ENCODE measurements around the gene TMEM74B. TPM values are rescaled to one million over a fixed set of nuclear protein-coding genes. Genes with fewer than 3 reads are reported as not detected.

Gene TMEM74B
- total and polyA plus RNA-seq, 2 donors (not counting 1 experiment from before 2014, with no cell fraction given) = 0.42 to 1.4 TPM

DNA sequence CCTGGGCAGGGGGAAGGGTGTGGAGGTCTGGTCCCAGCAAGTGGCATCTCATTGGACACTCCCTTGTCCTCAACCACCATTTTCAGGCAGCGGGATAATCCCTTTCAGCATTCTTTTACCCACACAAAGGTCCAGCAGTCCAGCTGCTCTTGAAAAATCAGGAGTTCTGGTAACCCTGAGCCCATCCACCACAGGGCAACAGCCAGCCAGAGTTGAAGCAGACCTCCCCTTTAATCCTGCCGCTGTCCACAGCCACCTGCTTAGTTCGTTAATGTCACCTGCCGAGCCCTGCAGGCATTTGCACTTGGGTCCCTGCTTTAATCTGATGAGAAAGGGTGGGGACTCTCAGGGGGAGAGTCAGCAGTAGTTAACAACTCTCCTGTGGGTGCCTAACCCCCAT lies 11.1 kb downstream of the TMEM74B start:
- Histone ChIP-seq H3K27ac (ENCODE audit: low read length in 2 of 2) (no peak overlapping the region), H2AFZ (ENCODE audit: insufficient read depth, low read depth, low read length, poor library complexity, severe bottlenecking) (no peak overlapping the region), H4K20me1 (ENCODE audit: control insufficient read depth, insufficient read depth, low read length, poor library complexity, severe bottlenecking) (no peaks in the 10 kb centered on the region), H3K36me3 (replicated peaks in 1 of 2; ENCODE audit: control extremely low read depth in 1 of 2, control insufficient read depth in 1 of 2, extremely low read depth in 1 of 2, insufficient read depth in 2 of 2, low read length in 1 of 2) (peaks cover 1 to 49% of the 10 kb centered on the region in 2 experiments), H3K4me2 (replicated peaks; ENCODE audit: low read depth, low read length, poor library complexity, severe bottlenecking) (no peak overlapping the region), H3K27me3 (replicated peaks in 1 of 4; ENCODE audit: control extremely low read depth in 1 of 4, control insufficient read depth in 3 of 4, insufficient read depth in 4 of 4, low read length in 3 of 4) (no peaks in the 10 kb centered on the region), H3K79me2 (ENCODE audit: control insufficient read depth, insufficient read depth, low read length) (no peaks in the 10 kb centered on the region), H3K9me3 (ENCODE audit: control extremely low read depth in 1 of 3, control insufficient read depth in 2 of 3, insufficient read depth in 1 of 3, low read length in 2 of 3) (no peaks in the 10 kb centered on the region), H3K4me1 (ENCODE audit: control insufficient read depth in 2 of 2, insufficient read depth in 2 of 2, low read length in 2 of 2) (no peaks in the 10 kb centered on the region), H3K4me3 (ENCODE audit: control extremely low read depth in 1 of 5, extremely low read depth in 1 of 5, insufficient read depth in 1 of 5, low read depth in 2 of 5, low read length in 4 of 5) (no peak overlapping the region), H3K9ac (ENCODE audit: low read length) (no peak overlapping the region)
- POLR2A ChIA-PET = no interaction called here
- no peak for DNase-seq
- intact Hi-C loops (cut with micrococcal nuclease) = no loop called here
- Mint-ChIP-seq H3K4me3 (no peak overlapping the region), H3K9me3 (ENCODE audit: insufficient read depth) (no peaks in the 10 kb centered on the region), H3K27me3 (no peaks in the 10 kb centered on the region), H3K27ac (no peak overlapping the region), H3K4me1 (no peaks in the 10 kb centered on the region)
- no peak for TF ChIP-seq EZH2 (IDR thresholded peaks at IDR 0.05; ENCODE audit: borderline replicate concordance, insufficient read depth, low read depth, low read length, poor library complexity, severe bottlenecking)
- TF ChIP-seq, protein P1, sequence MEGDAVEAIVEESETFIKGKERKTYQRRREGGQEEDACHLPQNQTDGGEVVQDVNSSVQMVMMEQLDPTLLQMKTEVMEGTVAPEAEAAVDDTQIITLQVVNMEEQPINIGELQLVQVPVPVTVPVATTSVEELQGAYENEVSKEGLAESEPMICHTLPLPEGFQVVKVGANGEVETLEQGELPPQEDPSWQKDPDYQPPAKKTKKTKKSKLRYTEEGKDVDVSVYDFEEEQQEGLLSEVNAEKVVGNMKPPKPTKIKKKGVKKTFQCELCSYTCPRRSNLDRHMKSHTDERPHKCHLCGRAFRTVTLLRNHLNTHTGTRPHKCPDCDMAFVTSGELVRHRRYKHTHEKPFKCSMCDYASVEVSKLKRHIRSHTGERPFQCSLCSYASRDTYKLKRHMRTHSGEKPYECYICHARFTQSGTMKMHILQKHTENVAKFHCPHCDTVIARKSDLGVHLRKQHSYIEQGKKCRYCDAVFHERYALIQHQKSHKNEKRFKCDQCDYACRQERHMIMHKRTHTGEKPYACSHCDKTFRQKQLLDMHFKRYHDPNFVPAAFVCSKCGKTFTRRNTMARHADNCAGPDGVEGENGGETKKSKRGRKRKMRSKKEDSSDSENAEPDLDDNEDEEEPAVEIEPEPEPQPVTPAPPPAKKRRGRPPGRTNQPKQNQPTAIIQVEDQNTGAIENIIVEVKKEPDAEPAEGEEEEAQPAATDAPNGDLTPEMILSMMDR (IDR thresholded peaks at IDR 0.05) = no peak
- CTCF ChIA-PET = no interaction called here
- ATAC-seq (ENCODE audit: low read depth) = no peak
- WGBS (ENCODE audit: insufficient coverage) = 100% methylated on average over 4 of the region's 4 CpGs

DNA sequence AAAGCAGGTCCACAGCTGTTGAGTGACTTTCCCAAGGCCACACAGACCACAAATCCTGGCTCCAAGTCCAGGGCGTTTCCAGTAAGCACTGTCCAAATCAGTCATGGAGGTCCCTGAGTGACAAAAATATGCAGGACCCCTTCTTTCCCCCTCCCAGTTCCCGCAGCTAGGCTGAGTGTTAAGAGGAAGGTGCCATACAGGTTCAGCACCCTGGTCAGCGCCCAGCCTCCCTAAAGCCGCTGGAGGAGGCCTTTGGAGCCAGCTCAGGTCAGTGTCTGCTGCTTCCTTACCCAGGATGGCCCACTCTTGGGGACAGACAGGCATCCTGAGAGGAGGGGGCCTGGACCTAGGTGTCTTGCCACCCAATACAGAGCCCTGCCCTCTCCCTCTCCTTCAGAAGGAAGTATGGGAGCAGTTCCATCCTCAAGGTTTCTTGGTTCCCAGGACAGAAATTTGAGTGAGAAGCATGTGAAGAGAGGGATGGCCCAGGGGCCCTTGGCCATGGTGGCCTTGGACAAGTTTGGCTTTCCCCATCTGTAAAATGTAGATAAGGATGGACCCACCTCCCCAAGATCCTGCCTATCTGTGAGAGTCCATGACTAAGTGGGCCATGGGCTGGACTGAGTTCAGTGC lies 13.2 kb downstream of the TMEM74B start:
- POLR2A ChIA-PET = no interaction called here
- Mint-ChIP-seq H3K4me1 (no peaks in the 10 kb centered on the region), H3K9me3 (ENCODE audit: insufficient read depth) (no peaks in the 10 kb centered on the region), H3K27ac (no peak overlapping the region), H3K4me3 (no peak overlapping the region), H3K27me3 (no peaks in the 10 kb centered on the region)
- H4K20me1 ChIP-seq (ENCODE audit: control insufficient read depth, insufficient read depth, low read length, poor library complexity, severe bottlenecking) = no peaks in the 10 kb centered on the region
- DNase-seq (no peak), ATAC-seq (ENCODE audit: low read depth) (no peak)
- no peaks in the 10 kb centered on the region for H3K27me3 ChIP-seq (replicated peaks in 1 of 4; ENCODE audit: control extremely low read depth in 1 of 4, control insufficient read depth in 3 of 4, insufficient read depth in 4 of 4, low read length in 3 of 4)
- no peak overlapping the region for H3K27ac ChIP-seq (ENCODE audit: low read length in 2 of 2)
- H2AFZ ChIP-seq (ENCODE audit: insufficient read depth, low read depth, low read length, poor library complexity, severe bottlenecking) = no peak overlapping the region
- H3K4me1 ChIP-seq (ENCODE audit: control insufficient read depth in 2 of 2, insufficient read depth in 2 of 2, low read length in 2 of 2) = no peaks in the 10 kb centered on the region
- 95% methylated on average over 4 of the region's 4 CpGs for WGBS (ENCODE audit: insufficient coverage)
- TF ChIP-seq EZH2 (IDR thresholded peaks at IDR 0.05; ENCODE audit: borderline replicate concordance, insufficient read depth, low read depth, low read length, poor library complexity, severe bottlenecking) = no peak
- TF ChIP-seq, protein P1 (IDR thresholded peaks at IDR 0.05) = no peak
- H3K4me2 ChIP-seq (replicated peaks; ENCODE audit: low read depth, low read length, poor library complexity, severe bottlenecking) = no peak overlapping the region
- H3K36me3 ChIP-seq (replicated peaks in 1 of 2; ENCODE audit: control extremely low read depth in 1 of 2, control insufficient read depth in 1 of 2, extremely low read depth in 1 of 2, insufficient read depth in 2 of 2, low read length in 1 of 2) = peaks cover 5 to 69% of the 10 kb centered on the region in 2 experiments
- CTCF ChIA-PET = no interaction called here
- H3K9ac ChIP-seq (ENCODE audit: low read length) = no peak overlapping the region
- intact Hi-C loops (cut with micrococcal nuclease) = no loop called here
- no peak overlapping the region for H3K4me3 ChIP-seq (ENCODE audit: control extremely low read depth in 1 of 5, extremely low read depth in 1 of 5, insufficient read depth in 1 of 5, low read depth in 2 of 5, low read length in 4 of 5)
- H3K79me2 ChIP-seq (ENCODE audit: control insufficient read depth, insufficient read depth, low read length) = no peaks in the 10 kb centered on the region
- H3K9me3 ChIP-seq (ENCODE audit: control extremely low read depth in 1 of 3, control insufficient read depth in 2 of 3, insufficient read depth in 1 of 3, low read length in 2 of 3) = no peaks in the 10 kb centered on the region
